Measurements from ENCODE around the gene FAF1. TPM values are rescaled to one million over a fixed set of nuclear protein-coding genes. Genes with fewer than 3 reads are reported as not detected.
A peak's percentile ranks its signal among the peaks of the same experiment; 100 is the strongest.

Gene FAF1
- total and polyA plus RNA-seq, 8 donors: 47.4 to 58.3 (median 53.2) TPM

- DNase-seq: no peak
- TF ChIP-seq CTCF (IDR thresholded peaks at IDR 0.05): no peak
Observed at GRCh38 chr1:50487725-50488124, 472.3 kb downstream of the FAF1 start.

GRCh38 chr1:50481142-50481736 lies 478.8 kb downstream of the FAF1 start:
- no peak for ATAC-seq
- intact Hi-C loops (cut with DNase I): no loop called here
- no peaks in the 10 kb centered on the region for H3K36me3 ChIP-seq
- no peaks in the 10 kb centered on the region for H3K9me3 ChIP-seq
- no peak overlapping the region for H3K4me3 ChIP-seq
- no peak overlapping the region for H3K27ac ChIP-seq
- no peak for DNase-seq
- H3K27me3 ChIP-seq: no peaks in the 10 kb centered on the region
- no peak for TF ChIP-seq CTCF (IDR thresholded peaks at IDR 0.05)
- no peaks in the 10 kb centered on the region for H3K4me1 ChIP-seq

More at GRCh38 chr1:50487725-50488124, 472.3 kb downstream of the FAF1 start:
- ATAC-seq: no peak
- Histone ChIP-seq H3K4me1 (no peaks in the 10 kb centered on the region), H3K4me3 (no peak overlapping the region), H3K9me3 (no peaks in the 10 kb centered on the region), H3K36me3 (peaks cover 0 to 16% of the 10 kb centered on the region in 2 donors), H3K27me3 (no peaks in the 10 kb centered on the region), H3K27ac (no peak overlapping the region)
- intact Hi-C loops (cut with DNase I): no loop called here

GRCh38 chr1:50476800-50477199 lies 483.3 kb downstream of the FAF1 start:
- Histone ChIP-seq H3K27me3 (no peaks in the 10 kb centered on the region), H3K36me3 (peaks cover 0 to 28% of the 10 kb centered on the region in 2 donors), H3K27ac (no peak overlapping the region), H3K4me1 (no peaks in the 10 kb centered on the region), H3K4me3 (no peak overlapping the region), H3K9me3 (no peaks in the 10 kb centered on the region)
- no peak for TF ChIP-seq CTCF (IDR thresholded peaks at IDR 0.05)
- ATAC-seq (no peak), DNase-seq (no peak)
- intact Hi-C loops (cut with DNase I): no loop called here

- intact Hi-C loops (cut with DNase I): no loop called here
- H3K4me1 ChIP-seq: no peaks in the 10 kb centered on the region
- no peak for TF ChIP-seq CTCF (IDR thresholded peaks at IDR 0.05)
- H3K27ac ChIP-seq: no peak overlapping the region
- H3K4me3 ChIP-seq: no peak overlapping the region
- DNase-seq: no peak
- H3K9me3 ChIP-seq: no peaks in the 10 kb centered on the region
- peaks cover 0 to 28% of the 10 kb centered on the region in 2 donors for H3K36me3 ChIP-seq
- H3K27me3 ChIP-seq: no peaks in the 10 kb centered on the region
- ATAC-seq: peak; percentile 46
Observed at GRCh38 chr1:50474859-50475809, 484.9 kb downstream of the FAF1 start.

- Histone ChIP-seq H3K4me1 (no peaks in the 10 kb centered on the region), H3K4me3 (no peak overlapping the region), H3K36me3 (peaks cover 0 to 36% of the 10 kb centered on the region in 2 donors), H3K9me3 (no peaks in the 10 kb centered on the region), H3K27me3 (no peaks in the 10 kb centered on the region), H3K27ac (no peak overlapping the region)
- TF ChIP-seq CTCF (IDR thresholded peaks at IDR 0.05): no peak
- intact Hi-C loops (cut with DNase I): no loop called here
- ATAC-seq (no peak), DNase-seq (no peak)
Observed at GRCh38 chr1:50473513-50473912, 486.6 kb downstream of the FAF1 start.
